K562 (cell line): ENCODE results near the gene PDCD1.

Experiments
- BRF2 ChIP-seq: IDR thresholded peaks from 3 replicates; pipeline ENCODE4 v1.6.1; 2011; ENCODE audit warnings: borderline replicate concordance, mild to moderate bottlenecking; ENCODE audit not compliant: insufficient read length, insufficient read depth
- ELK1 ChIP-seq: sonication (generic); formaldehyde crosslinking; IDR thresholded peaks from 2 replicates; pipeline ENCODE4 v1.8.1; 2022; ENCODE audit warnings: missing genetic modification reagents
- EZH2 ChIP-seq: IDR thresholded peaks from 2 replicates; pipeline ENCODE4 v1.6.1; 2012; ENCODE audit warnings: low read depth, mild to moderate bottlenecking, inconsistent platforms, low read length, borderline replicate concordance
- FOSL1 ChIP-seq: fragments of 200-800 bp; sonication (Bioruptor generic); conservative IDR thresholded peaks from 2 replicates; pipeline ENCODE4 v1.6.1; 2016; ENCODE audit warnings: missing genetic modification characterization, missing compliant biosample characterization
- ZNF282 ChIP-seq: sonication (generic); formaldehyde crosslinking; IDR thresholded peaks from 2 replicates; pipeline ENCODE4 v1.8.1; 2023; ENCODE audit warnings: missing genetic modification reagents
- TF ChIP-seq, protein P1 (sequence below), 3 experiments: IDR thresholded peaks in 2 of 3; conservative IDR thresholded peaks in 1 of 3; 2 replicates each; pipeline ENCODE4 v1.5.1; 2011 to 2012; ENCODE audit warnings: low read length in 3 of 3, mild to moderate bottlenecking in 3 of 3, control low read depth in 2 of 3, improper control_type of control experiment in 1 of 3, inconsistent platforms in 1 of 3, low read depth in 1 of 3, mixed read lengths in 1 of 3, moderate library complexity in 1 of 3; ENCODE audit not compliant: insufficient read depth in 2 of 3

DNA sequence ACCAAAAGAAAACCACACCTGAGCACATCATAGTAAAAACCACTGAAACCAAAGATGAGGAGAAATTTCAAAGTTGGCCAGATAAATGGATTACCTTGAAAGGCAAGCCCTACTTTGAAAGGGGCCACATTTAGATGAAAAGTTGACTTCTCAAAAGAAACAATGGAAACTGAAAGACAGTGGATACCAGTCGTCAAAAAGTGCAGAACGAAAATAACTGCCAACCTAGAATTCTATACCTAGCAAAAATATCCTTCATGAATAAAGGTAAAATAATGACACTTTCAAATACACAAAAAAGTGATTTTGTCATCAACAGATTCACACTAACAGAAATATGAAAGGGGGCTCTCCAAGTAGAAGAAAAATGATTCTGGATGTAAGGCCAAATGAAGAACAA is 31.3 kb downstream of the PDCD1 start:
- TF ChIP-seq, protein P1, sequence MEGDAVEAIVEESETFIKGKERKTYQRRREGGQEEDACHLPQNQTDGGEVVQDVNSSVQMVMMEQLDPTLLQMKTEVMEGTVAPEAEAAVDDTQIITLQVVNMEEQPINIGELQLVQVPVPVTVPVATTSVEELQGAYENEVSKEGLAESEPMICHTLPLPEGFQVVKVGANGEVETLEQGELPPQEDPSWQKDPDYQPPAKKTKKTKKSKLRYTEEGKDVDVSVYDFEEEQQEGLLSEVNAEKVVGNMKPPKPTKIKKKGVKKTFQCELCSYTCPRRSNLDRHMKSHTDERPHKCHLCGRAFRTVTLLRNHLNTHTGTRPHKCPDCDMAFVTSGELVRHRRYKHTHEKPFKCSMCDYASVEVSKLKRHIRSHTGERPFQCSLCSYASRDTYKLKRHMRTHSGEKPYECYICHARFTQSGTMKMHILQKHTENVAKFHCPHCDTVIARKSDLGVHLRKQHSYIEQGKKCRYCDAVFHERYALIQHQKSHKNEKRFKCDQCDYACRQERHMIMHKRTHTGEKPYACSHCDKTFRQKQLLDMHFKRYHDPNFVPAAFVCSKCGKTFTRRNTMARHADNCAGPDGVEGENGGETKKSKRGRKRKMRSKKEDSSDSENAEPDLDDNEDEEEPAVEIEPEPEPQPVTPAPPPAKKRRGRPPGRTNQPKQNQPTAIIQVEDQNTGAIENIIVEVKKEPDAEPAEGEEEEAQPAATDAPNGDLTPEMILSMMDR (IDR thresholded peaks at IDR 0.05 in 2 of 3, conservative IDR thresholded peaks at IDR 0.05 in 1 of 3; ENCODE audit: insufficient read depth in 2 of 3, low read depth in 1 of 3, low read length in 3 of 3) = no peak
- no peak for TF ChIP-seq ELK1 (CRISPR knock-in tag)
- no peak for TF ChIP-seq EZH2
- no peak for TF ChIP-seq FOSL1 (tag)
- no peak for TF ChIP-seq ZNF282
- no peak for TF ChIP-seq BRF2
